ENCODE data around the gene C1orf35. TPM values are rescaled to one million over a fixed set of nuclear protein-coding genes. Genes with fewer than 3 reads are reported as not detected.

Gene C1orf35
- total RNA-seq, 4 donors from 2014 or later, result 2.8 to 19.2 (median 9.3) TPM

DNA sequence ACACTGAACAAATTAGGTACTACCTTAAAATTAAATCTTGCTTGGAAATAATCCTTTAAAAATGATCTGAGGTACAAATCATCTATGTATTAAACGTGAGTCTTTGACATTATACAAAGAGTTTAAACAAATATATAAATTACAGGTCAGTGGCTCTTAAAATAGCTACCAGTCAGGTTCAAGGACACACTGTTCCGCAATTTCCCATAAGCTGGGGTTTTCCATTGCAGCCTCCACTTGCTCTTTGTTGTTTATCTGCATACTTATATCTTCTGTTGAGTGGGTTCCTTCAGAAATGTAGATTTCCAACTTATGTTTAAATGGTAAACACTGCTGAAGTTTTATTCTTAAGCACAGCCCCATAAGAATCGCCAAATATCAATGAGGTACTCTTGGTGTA, 11.7 kb upstream of the C1orf35 start:
- TF ChIP-seq, protein P1, sequence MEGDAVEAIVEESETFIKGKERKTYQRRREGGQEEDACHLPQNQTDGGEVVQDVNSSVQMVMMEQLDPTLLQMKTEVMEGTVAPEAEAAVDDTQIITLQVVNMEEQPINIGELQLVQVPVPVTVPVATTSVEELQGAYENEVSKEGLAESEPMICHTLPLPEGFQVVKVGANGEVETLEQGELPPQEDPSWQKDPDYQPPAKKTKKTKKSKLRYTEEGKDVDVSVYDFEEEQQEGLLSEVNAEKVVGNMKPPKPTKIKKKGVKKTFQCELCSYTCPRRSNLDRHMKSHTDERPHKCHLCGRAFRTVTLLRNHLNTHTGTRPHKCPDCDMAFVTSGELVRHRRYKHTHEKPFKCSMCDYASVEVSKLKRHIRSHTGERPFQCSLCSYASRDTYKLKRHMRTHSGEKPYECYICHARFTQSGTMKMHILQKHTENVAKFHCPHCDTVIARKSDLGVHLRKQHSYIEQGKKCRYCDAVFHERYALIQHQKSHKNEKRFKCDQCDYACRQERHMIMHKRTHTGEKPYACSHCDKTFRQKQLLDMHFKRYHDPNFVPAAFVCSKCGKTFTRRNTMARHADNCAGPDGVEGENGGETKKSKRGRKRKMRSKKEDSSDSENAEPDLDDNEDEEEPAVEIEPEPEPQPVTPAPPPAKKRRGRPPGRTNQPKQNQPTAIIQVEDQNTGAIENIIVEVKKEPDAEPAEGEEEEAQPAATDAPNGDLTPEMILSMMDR (IDR thresholded peaks at IDR 0.05; ENCODE audit: low read depth), result no peak

DNA sequence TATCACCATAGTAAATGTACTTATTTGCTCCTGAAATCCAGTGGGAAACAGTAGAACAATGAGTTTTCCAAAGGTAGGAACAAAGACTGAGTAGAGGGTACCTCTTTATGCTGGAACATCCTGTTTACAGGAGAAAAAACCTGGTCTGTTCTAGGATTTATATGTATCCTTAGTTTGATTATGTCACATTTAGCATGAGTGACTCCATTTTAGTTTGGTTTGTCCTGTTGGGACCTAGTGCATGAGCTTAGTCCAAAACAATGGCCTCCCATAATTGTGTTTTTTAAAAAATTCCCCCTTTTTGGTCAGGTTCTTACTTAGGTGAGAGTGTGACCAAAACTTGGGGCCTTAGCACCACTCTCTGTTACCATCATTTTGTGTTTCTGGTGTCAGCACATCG, 9.5 kb upstream of the C1orf35 start:
- TF ChIP-seq, protein P1 (IDR thresholded peaks at IDR 0.05; ENCODE audit: low read depth), result no peak

DNA sequence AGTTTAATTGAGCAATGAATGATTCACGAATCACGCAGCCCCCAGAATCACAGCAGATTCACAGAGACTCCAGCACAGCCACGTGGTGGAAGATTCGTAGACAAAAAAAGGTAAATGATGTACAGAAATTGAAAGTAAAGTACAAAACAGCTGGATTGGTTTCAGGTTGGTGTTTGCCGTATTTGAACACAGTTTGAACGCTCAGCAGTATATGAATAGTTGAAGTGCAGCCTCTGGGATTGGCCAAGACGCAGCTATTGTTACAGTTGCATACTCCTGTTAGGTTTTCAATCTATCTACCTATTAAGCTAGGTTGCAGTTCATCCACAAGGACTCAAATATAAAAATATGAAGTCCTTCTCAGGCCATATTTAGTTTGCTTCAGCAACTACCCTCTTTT, 9.0 kb upstream of the C1orf35 start:
- TF ChIP-seq, protein P1 (IDR thresholded peaks at IDR 0.05; ENCODE audit: low read depth), result no peak

DNA sequence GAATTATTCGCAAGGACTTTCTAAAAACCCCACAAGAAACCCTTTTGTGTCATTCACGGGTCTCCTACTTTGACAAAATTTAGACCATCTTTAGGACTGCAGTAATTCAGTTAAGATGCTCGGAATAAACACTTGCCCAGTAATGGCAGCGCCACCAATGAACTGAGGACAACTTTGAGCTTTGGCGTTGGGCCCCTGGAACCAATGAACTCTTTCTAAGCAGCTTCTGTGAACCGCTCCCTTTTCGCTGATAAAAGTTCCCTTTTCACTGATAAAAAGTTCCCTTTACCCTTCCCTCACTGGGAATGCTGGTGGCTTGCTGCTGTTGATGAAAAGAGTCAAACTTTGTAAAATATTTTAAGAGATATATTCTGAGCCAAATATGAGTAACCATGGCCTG, 7.4 kb upstream of the C1orf35 start:
- TF ChIP-seq, protein P1 (IDR thresholded peaks at IDR 0.05; ENCODE audit: low read depth), result no peak

DNA sequence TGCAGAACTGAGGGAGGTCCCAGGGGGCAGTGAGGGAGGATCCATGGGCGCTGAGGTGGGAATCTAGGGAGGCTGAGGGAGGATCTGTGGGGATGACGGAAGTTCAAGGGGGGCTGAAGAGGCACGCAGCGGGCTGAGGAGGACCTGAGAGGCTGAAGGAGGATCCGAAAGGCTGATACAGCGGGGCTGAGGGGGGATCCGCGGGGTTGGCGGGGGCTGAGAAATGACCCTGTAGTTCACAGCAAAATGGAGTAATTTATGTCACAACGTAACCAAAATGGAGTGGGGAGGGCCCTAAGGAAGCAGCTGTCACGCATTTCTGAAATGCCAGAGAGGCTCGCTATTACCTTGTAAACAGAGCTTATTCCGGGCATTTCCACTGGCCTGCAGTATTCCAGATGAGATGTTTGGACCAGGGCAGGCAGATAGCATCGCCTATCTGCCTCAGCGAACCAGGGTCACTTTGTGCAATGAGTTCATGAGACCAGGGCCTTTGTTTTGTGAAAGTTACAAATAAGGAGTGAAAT, 6.9 kb upstream of the C1orf35 start:
- TF ChIP-seq, protein P1 (IDR thresholded peaks at IDR 0.05; ENCODE audit: low read depth), result no peak

DNA sequence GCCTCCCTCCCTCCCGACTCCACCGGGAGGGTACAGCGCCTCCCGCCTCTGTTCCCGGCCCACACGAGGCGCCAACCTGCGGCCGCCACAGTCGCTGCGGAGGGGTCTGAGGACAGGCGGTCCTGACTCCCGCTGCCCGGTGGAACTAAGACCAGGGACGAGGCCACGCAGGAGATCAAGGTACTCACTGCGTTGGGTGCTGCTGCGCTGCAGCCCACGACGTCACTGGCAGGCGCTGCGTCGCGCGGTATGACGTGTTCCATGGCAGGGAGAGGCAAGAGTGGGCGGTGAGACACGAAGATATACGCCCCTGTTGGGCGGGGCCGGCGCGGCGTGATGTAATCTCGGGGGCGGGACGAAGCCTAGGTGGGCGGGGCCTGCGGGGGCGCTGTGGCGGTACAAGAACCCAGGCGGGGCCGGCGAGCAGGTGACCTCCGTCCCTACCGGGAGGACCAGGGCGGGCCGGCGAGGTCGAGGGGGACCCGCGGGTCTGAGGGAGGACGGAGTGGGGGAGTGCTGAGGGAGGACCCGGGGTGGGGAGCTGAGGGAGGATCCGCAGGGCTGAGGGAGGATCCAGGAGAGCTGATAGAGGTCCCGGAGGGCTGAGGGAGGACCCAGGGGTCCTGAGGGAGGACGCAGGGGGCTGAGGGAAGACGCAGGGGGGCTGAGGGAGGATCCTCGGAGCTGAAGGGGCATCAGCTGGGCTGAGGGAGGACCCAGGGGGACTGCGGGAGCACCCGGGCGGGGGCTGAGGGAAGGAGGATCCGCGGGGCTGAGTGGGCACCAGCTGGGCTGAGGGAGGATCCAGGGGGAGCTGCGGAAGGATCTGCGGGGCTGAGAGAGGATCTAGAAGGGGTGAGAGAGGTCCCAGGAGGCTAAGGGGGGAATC, 6.2 kb upstream of the C1orf35 start, which contains the start of gene MRPL55:
Gene MRPL55 (minus strand): TSS at position 227 of the 889 bp plus-strand sequence. CDS start 1,039 bp downstream, outside the sequence.
- TF ChIP-seq, protein P1 (IDR thresholded peaks at IDR 0.05; ENCODE audit: low read depth), result no peak

DNA sequence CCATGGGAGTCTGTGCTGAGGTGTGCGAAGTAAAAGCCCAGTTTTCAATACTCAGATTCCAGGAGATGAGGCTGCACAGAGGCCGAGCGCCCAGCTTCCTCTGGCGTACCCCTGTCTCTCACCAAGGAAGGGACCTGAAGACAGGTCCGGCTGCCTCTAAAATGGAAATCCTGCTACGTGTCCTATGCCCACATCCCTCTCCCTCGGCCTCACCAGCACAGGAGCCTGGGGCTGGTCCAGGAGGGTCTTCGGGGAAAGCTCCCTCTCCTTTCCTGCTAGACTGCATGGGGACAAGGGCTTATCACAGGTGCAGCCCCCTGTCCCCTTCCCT, 5.6 kb upstream of the C1orf35 start:
- TF ChIP-seq, protein P1 (IDR thresholded peaks at IDR 0.05; ENCODE audit: low read depth), result no peak

Data from subcutaneous adipose tissue (tissue), 4 donors.